HG03039 (cell line): ENCODE results near the gene REG3A.

ENCODE experiments used
- ATAC-seq: cut with Tn5 transposase; IDR thresholded peaks from one replicate; pipeline ENCODE4 v1.9.1; 2021; ENCODE audit warnings: mild to moderate bottlenecking, moderate library complexity; ENCODE audit not compliant: unreplicated experiment

The REG3A gene

DNA sequence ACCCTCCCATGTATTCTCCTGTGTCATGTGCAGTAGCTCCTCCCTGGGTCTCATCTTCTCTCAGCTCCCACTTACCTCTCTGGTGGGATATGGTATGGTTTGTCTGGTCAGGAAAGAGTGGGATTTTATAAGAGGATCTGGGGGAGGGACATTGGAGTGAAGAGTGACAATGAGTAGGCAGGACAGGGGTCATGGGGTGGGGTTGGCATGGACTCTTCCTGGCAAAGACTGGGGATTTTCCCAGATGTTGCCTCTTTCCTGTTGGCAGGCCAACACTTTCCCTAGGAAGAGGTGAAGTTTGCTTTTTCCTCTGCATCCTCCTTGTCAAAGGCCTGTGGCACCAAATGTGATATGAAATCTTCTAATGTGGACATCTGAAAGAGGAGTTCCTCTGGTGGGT lies at the start of gene REG3A:
Gene REG3A (minus strand): TSS at position 101 of the 400 bp plus-strand sequence. CDS start 348 bp downstream, outside the sequence.
- ATAC-seq: no peak

DNA sequence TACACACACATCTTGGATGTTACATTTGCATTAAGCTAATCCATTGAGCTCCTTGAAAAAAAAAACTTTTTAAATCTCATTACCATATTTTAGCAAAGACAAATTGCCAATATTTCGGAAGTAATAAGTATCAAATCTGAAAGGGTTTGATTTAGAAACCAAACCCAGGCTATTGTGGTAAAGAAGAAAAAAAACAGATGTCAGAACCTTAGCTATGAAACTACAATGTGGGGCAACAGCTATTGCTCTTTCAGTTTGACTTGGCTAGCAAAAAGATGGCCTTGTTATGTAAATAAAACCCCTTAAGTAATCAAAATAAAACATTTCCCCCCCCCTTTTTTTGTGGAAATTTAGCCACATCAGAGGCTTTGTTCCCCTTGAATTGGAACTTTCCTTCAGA lies 41.2 kb upstream of the REG3A start:
- ATAC-seq: no peak

DNA sequence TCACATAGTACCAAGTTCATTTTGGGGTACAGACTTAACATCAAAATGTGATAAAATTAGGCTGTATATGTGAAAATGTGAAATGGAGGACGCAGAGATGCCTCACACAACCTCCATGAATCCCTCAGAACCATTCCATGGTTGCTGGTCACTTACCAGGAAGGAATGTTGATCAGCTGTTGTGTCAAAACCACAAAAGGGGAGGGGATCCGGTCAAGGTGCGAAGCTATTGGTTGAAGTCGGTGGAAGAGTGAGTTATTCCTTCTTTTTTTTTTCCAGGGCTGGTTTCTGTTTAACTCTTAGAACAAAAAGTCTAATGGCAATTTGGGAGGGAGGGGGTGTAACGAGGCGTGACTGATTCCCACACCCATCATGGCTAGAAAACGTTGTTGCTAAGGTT lies 32.3 kb upstream of the REG3A start:
- no peak for ATAC-seq

DNA sequence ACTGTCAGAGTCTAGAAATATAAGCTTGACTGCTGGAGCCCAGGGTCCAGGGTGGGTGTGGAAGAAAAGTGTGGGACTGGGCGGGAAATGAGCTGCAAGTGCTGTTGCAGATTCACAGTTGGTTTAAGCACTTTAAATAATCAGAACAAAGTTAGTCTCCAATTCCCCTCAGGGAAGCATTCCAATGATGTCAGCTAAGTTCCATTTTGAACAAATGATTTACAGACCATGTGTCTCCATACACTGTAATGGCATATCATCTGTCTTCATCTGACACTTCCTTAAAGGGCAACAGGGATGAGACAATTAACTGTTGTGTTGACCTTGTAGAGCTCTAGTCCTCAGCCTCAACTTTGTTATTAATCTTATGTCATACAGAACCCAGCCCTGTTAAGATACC lies 31.5 kb upstream of the REG3A start:
- no peak for ATAC-seq

DNA sequence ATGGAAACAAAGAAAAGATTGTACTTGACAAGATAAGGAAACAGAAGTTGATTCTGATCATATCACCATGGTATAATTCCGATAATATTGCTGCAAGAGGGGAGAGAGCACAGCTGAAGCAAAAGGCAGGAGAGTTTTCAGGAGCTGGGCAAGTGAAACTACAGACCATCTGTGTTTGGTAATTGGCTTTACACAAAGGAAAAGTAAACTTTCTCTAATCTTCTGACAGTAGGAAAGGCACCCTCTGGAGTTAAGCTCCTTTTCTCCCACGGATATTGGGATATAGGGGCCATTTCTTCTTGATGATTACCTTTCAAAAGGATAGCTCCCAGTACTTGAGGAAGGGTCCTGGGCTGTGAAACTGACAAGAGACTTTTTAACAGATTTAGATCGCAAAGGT lies 29.9 kb upstream of the REG3A start:
- ATAC-seq: no peak

DNA sequence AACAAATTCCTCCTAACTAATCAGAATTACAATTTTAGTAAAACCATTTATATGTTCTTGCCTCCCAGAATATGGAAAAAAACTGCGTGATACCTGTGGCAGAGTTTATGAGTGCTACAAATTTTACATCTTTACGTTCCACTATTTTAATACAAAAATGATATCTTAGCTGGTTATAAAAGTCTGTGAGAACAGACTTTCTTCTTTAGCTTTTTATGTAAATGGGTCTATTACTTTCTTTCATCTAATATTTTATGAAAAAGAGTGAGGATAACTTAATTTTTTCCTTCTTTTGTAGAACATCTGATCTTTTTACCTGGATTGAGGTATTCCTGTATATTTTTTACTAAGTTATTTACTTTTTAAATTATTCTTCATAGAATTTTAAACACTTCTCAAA lies 22.1 kb upstream of the REG3A start:
- no peak for ATAC-seq

DNA sequence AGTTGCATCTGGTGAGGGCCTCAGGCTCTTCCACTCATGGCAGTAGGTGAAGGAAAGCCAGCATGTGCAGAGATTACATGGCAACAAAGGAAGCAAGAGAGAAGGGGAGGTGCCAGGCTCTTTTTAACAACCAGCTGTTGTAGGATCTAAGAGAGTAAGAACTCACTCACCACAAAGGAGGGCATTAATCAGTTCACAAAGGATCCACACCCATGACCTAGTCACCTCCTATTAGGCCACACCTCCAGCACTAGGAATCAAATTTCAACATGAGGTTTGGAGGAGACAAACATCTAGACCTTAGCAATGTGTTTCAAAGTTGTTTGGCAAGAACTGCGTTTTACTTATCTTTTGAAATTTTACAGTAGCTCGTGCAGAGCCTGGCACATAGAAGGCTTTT lies 20.5 kb upstream of the REG3A start:
- ATAC-seq: no peak

DNA sequence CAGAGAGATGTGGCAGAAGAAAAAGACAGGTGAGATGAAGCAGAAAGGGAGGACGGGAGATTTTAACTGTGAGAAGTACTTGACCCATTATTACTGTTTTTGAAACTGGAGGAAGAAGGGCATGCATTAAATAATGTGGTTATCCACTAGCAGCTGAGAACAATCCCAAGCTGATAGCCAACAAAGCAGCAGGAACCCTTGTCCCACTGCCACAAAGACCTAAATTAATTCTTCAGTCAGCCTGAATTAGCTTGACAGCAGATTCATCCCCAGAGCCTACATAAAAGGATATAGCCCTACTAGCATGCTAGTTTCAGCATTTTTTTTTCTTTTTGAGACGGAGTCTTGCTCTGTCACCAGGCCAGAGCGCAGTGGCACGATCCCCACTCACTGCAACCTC lies 19.5 kb upstream of the REG3A start:
- ATAC-seq: no peak

DNA sequence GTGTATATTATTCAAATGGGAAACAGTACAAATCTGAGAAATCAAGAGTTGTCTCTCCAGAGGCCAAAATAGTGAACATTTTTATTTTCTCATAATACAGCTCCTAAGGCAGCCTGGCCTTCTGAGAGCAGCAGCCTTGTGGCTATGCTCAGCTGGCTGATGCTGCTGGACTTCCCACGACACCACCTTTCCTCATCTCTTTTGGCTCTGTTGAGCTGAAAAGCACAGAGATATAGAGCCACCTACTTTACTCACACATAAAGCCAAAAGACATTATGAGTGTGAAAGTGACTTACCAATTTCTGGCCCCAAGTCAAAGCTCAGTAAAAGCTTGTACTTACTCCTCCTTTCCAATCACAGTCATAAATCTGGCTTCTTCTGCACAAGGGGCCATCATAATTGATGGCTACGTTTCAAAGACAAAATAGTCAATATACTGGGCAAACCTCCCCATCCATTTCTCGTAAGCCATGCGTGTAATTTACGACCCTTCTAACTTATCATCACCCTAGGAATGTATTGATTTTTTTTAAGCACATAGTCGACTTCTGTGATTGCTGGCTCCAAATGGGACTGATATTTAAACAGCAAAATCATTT lies 18.6 kb upstream of the REG3A start:
- ATAC-seq: no peak

DNA sequence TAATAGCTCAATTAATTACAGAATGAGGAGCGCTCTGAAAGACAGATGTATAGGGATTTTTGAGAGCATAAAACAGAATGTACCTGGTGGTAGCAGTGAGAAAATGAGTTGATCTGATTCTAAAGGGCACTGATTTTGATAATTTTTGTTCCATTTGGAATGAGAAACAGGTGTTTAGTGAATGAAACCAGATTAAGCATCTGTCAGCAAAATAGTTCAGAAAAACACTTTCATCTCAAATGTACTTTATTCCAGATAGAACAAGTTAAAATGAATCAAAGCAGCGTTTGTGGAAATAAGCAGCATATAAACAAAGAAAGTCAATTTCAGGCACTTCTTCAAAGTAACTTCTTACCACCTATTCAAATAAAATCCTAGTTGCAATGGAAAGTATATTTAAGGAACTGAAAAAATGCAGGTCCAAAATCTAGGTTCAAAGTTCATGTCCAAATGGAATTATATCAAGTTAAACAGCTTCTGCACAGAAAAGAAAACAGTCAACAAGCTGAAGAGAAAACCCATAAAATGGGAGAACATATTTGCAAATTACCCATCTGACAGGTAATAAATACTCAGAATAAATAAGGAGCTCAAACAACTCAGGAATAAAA lies 11.9 kb upstream of the REG3A start:
- no peak for ATAC-seq

DNA sequence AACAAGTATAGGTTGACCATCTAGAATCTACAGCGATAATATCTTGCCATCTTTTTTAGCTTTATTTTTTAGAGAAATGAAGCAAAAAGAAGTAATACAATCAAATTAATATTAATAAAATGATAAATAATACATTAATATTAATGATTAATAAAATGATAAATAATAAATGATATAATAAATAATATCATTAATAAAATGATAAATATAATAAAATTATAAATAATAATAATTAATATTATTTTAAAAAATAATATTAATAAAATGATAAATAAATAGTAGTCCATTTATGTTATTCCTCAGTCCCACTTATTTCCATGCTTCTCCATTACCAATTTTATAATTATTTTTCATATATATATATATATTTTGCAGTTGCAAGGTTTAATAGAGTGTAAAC lies 3.2 kb upstream of the REG3A start:
- ATAC-seq: no peak

DNA sequence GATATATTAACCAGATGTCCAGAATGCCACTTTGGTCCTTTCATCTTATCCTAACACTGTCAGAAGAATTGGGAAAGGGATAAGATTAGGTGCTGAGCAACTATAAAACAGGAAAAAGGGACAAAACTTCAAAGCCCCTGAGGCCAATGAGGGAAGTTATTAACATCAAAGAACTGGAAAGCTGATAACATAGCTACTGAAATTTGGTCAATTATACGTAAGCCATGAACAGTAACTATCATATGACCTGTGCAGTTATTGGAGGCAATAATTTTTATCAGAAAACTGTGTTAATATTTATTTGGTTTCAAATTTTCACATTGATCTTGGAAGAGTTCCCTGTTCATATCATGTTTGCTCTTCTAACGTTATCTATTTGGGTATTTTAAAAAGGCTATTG lies 2.6 kb upstream of the REG3A start:
- no peak for ATAC-seq

DNA sequence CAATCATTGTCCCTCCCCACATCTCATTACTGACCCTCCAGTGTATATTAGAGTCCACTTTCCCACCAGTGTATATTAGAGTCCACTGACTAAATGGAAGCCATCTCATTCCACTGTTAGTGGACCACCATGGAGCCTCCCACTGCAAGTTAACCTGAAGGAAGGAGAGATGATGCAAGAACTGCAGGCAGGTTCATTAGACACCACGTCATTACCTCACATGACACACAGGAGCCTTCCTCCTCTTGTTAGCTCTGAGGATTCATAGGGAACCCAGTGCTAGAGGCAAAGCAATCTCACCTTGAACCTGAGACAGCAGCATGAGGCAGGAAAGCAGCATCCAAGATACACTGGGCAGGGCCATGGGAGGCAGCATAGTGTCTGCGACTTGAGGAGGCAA lies 523 bp downstream of the REG3A start:
- ATAC-seq: no peak

DNA sequence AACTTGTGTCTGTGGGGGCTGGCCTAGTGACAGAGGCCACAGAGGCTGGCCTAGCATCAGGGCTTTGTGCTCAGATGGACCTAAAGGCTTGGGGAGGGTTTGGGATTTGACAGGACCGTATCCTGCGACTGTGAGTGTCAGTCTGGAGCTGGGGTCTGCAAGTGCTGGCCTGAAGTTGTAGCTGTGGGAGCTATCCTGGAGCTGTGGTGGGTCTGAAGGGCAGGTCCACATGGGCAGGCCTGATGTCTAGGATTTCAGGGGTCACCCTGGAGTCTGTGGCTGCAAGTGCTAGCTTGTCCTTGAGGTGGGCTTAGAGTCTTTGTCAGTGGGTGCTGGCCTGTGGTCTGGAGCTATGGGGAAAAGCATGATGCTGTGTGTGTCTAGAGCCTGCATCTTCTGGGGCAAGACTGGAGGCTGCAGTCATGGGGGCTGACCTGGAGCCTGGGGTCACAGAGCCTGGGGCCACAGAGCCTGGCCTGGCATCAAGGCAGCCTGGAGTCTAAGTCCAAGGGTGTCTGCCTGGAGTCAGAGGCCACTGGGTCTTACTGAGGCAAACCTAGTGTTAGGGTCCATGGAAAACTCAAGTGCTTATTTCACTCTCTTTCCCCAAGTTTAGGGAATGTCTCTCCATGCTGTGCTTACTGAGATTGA lies 3.6 kb downstream of the REG3A start:
- no peak for ATAC-seq

DNA sequence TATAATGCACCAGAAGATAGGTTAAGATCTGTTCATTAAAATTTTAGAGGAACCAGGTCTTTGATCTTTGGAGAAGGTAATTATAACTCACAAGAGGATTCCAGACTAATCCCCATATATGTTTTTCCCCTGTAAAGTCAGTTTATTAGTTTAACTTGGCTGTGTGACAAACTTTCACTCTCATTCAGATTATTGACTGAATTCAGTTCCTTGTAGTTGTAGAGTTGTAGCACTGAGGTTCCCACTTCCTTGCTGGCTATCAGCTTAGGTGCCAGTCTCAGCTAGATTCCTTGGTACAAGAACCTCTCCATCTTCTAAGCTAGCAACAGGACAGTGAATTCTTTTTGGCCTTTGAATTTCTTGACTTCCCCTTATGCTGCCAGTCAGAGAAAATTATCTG lies 20.1 kb downstream of the REG3A start:
- no peak for ATAC-seq

DNA sequence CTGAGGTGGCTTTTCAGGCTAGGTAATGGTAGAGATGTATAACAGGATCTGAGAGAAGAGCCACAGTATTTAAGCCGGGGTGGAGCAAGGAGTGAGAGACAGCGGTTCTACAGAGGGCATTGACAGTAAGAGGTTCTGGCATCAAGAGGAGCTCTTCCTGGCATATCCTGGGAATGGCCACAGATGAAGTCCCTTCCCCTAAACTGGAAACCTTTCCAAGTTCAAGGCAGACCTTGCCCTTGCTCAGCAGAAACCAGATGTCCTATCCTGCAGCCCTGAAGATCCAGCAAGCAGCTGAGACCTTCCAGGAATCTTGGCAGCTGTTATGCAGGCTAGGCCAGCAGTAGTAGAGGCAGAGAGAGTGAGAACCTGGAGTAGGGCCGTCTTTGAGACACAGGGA lies 21.2 kb downstream of the REG3A start:
- no peak for ATAC-seq

DNA sequence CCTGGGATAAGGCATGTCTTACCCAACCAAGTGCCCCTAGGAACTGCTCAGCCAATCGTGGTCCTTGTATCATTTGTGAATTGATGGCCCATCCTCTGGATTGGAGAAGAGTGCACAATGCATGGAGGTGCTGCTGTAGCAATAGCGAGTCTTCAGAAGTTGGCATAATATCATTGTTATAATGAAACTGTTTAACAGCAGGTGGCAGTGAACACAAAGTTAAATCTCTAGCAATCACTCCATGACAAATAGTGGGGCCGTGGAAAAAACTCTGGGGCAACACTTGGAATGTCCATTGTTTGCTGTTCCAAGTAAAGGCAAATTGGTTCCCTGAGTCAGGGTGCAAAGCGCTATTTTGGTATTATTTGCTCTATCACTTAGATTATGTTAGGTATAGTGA lies 27.9 kb downstream of the REG3A start:
- no peak for ATAC-seq

DNA sequence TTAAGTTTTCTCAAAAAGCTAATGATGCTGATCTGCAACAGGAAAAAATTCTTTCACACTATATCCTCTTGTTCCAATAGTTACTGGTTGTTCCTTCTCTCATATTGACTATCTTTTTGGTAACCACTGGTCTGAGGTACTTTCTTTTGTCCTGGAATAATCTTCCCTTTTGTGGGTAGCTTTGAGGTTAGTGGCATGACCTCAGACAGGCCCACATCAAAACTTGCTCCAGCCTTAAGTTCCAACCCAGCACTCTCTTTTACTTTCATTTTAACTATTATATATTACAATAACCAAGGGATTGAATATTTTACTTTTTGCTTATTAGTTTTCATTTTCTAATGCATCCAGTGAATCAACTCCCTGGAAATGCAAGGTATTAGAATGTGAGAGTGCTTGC lies 29.7 kb downstream of the REG3A start:
- no peak for ATAC-seq

DNA sequence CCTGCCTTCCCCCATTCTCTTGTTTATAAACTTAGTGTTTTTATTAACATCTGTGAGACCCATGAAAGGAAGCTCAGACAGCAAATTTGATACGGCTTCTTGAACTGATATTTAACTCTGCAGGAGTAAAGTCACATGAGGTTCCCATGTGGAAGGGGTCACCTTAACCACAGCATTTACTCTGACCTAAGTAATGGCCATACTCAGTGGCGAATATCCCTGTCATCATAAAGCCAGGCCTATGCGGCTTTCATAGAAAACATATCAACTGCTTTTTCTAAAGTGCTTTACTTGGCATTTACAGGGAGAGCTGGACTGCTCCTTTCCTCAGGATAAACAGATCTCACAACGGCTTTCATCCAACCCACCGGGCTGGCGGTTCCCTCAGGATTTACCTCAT lies 30.3 kb downstream of the REG3A start:
- ATAC-seq: no peak

DNA sequence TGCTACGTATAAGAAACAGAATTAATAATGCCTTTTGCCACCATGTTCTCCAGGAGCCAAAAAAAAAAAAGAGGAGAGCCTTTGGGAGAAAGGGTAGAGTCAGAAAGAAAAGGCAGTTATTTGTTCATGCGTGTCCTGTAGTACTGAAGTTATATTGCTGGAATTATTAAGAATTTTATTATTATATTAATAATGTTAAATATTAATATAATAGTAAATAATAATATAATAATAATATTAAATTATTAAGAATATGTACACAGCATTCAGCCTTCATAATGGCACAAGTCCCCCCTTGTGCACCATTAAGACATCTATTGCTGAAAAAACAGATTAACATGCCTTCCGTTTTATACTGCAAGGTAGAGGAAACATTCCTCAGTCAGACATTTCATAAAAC lies 31.1 kb downstream of the REG3A start:
- ATAC-seq: no peak

DNA sequence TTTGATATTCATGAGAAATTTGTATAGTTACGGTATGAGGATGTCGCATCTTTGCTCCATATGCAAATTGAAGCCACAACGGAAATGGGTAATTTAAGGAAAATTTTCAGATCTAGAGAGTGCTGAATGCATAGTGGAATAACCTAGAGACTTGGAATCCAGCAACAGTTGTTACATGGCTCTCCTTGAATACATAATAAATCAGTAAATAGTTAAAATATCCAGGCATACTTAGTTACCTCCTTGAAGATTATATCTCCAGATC lies 33.9 kb downstream of the REG3A start:
- ATAC-seq: no peak

DNA sequence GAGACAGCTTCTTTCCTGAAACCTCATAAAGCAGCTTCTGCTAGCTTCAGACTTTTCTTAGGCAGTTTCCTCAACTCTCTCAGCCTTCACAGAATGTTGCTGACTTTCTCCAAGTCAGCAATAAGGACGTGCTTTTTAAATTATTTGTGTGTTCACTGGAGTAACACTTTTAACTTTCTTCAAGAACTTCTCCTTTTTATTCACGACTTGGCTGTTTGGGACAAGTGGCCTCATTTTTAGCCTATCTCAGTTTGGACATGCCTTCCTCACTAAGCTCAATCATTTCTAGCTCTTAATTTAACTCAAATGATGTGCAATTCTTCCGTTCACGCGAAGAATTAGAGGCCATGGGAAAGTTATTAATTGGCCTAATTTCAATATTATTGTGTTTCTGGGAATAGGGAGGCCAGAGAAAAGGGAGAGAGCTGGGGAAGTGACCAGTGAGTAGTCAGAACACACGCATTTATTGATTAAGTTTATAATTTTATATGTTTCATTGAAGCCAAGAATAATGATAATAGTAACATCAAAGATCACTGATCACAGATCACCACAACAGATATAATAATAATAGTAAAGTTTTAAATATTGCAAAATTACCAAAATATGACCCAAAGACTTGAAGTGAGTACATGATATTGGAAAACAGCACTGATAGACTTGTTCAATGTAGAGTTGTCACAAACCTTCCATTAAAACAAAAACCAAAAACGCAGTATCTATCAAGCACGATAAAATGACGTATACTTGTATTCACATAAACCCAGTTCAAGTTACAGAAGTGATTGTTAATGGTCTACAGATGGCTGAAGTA lies 34.4 kb downstream of the REG3A start:
- no peak for ATAC-seq
